ENCODE results near the gene KSR2. TPM values are rescaled to one million over a fixed set of nuclear protein-coding genes. Genes with fewer than 3 reads are reported as not detected.

The KSR2 gene
- total RNA-seq, 1 experiment from 2014 or later = 1.3 TPM

- H3K9me3 Mint-ChIP-seq = peaks cover 0 to 3% of the 10 kb centered on the region in 2 experiments; a peak in 1 of 5 replicates
- Histone ChIP-seq H3K14ac (ENCODE audit: insufficient read depth, low read length) (no peak overlapping the region), H3K56ac (ENCODE audit: insufficient read length, low read depth, low read length) (no peak overlapping the region), H3K4ac (ENCODE audit: low read depth, low read length) (no peak overlapping the region), H2BK120ac (ENCODE audit: low read depth, low read length, poor library complexity, severe bottlenecking) (no peak overlapping the region), H3K79me1 (ENCODE audit: insufficient read depth, low read depth, low read length, poor library complexity, severe bottlenecking) (no peaks in the 10 kb centered on the region), H3K23ac (ENCODE audit: insufficient read length, low read depth, low read length) (no peak overlapping the region), H3K27me3 (ENCODE audit: insufficient read depth, low read length) (no peaks in the 10 kb centered on the region), H3K9ac (ENCODE audit: extremely low read depth, insufficient read length, low read length) (no peak overlapping the region), H2AK5ac (ENCODE audit: insufficient read length, low read length) (no peak overlapping the region), H2BK20ac (ENCODE audit: low read depth, low read length, poor library complexity, severe bottlenecking) (no peak overlapping the region), H3K18ac (ENCODE audit: insufficient read length, low read depth, low read length) (no peak overlapping the region), H3K4me2 (ENCODE audit: insufficient read depth, insufficient read length, low read length) (no peak overlapping the region), H3K9me3 (ENCODE audit: control insufficient read depth, low read depth, low read length) (no peaks in the 10 kb centered on the region), H3K23me2 (ENCODE audit: insufficient read length, low read depth, low read length, poor library complexity, severe bottlenecking) (no peaks in the 10 kb centered on the region), H2BK12ac (ENCODE audit: insufficient read length, low read depth, low read length) (no peak overlapping the region), H2BK15ac (ENCODE audit: low read depth, low read length) (no peak overlapping the region), H3K27ac (ENCODE audit: insufficient read length, low read depth, low read length) (no peak overlapping the region), H4K5ac (ENCODE audit: insufficient read length, low read depth, low read length) (no peak overlapping the region), H2AFZ (ENCODE audit: low read length) (no peak overlapping the region), H3K4me1 (ENCODE audit: insufficient read depth, low read length) (no peaks in the 10 kb centered on the region; the same call in 1 of the 2 replicates), H3K79me2 (ENCODE audit: insufficient read depth, low read length) (no peaks in the 10 kb centered on the region), H3T11ph (ENCODE audit: low read length) (no peak overlapping the region), H2BK5ac (ENCODE audit: insufficient read length, low read length) (no peak overlapping the region), H4K91ac (ENCODE audit: insufficient read length, low read depth, low read length) (no peak overlapping the region), H4K20me1 (ENCODE audit: control insufficient read depth, insufficient read depth, insufficient read length) (no peaks in the 10 kb centered on the region), H4K8ac (replicated peaks; ENCODE audit: insufficient read length, low read depth, low read length) (no peak overlapping the region)
- no peaks in the 10 kb centered on the region for H3K36me3 Mint-ChIP-seq (ENCODE audit: insufficient read depth in 1 of 3, low read depth in 3 of 3)
- H3K27ac Mint-ChIP-seq = no peak overlapping the region
- no peaks in the 10 kb centered on the region for H3K4me1 Mint-ChIP-seq
- DNase-seq = no peak
- no CpG with 5 or more reads among the region's 5 CpGs for WGBS (ENCODE audit: extremely low coverage, insufficient read length, low lambda C conversion rate)
- TF ChIP-seq, protein P1, sequence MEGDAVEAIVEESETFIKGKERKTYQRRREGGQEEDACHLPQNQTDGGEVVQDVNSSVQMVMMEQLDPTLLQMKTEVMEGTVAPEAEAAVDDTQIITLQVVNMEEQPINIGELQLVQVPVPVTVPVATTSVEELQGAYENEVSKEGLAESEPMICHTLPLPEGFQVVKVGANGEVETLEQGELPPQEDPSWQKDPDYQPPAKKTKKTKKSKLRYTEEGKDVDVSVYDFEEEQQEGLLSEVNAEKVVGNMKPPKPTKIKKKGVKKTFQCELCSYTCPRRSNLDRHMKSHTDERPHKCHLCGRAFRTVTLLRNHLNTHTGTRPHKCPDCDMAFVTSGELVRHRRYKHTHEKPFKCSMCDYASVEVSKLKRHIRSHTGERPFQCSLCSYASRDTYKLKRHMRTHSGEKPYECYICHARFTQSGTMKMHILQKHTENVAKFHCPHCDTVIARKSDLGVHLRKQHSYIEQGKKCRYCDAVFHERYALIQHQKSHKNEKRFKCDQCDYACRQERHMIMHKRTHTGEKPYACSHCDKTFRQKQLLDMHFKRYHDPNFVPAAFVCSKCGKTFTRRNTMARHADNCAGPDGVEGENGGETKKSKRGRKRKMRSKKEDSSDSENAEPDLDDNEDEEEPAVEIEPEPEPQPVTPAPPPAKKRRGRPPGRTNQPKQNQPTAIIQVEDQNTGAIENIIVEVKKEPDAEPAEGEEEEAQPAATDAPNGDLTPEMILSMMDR (conservative IDR thresholded peaks at IDR 0.05) = no peak
- peaks cover 1% of the 10 kb centered on the region; the same call in 1 of the 2 replicates for H3K27me3 Mint-ChIP-seq (ENCODE audit: low read depth)
- H3K4me3 Mint-ChIP-seq = no peak overlapping the region
Observed at GRCh38 chr12:117552971-117553370, 415.8 kb downstream of the KSR2 start.

Measured in H9 (cell line).